Fibroblast of skin of back (primary cell): ENCODE data around the gene GPR37.

Experiments
- DNase-seq: peaks from one replicate; pipeline ENCODE4 v3.0.0-alpha.2; 2013

The GPR37 gene

DNA sequence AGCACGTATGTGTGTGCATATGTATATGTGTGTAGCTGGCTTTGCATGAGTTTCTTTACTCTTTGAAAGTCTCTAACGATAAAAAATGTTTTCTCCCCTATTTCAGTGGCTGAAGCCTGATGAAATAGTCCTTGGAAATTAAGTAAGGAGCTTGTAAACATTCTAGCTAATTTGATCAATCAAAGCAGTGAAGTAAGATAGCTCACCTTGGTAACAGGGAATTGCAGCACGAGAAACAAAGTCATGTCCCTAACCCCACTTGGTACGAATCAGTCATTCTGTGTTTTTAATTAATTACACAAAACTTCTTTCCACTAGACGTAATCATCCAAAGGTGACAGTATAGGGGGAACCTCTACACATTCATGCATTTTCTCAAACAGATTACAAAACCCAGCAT, 41.5 kb downstream of the GPR37 start:
- no peak for DNase-seq

- peak; percentile 71 for DNase-seq
Observed at GRCh38 chr7:124723012-124723411, 42.6 kb downstream of the GPR37 start.

- DNase-seq: peak; percentile 8
Observed at GRCh38 chr7:124722292-124722691, 43.3 kb downstream of the GPR37 start.

DNA sequence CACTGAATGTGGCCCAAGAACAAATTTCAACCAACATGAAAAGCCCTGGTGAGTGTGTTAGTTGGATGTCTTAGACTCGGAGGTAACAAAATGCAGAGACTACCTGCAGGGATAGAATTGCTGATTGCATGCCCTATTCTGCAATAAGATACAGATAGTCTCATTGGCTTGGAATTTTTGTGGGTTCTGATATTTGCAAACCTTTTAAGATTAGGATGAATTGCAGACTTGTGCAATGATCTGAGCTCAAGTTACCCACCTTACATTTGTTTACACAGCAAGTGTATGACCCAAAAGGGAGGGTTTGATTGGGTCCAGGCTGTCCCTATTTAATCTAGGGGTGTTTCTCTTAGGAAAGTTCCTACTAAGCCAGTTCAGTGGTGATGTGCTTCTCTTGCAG, 45.4 kb downstream of the GPR37 start:
- no peak for DNase-seq

GRCh38 chr7:124718032-124718766, 47.4 kb downstream of the GPR37 start:
- no peak for DNase-seq

- DNase-seq: no peak
Observed at GRCh38 chr7:124716894-124717293, 48.7 kb downstream of the GPR37 start.

- DNase-seq: peak; percentile 8
Observed at GRCh38 chr7:124713086-124713485, 52.5 kb downstream of the GPR37 start.

DNA sequence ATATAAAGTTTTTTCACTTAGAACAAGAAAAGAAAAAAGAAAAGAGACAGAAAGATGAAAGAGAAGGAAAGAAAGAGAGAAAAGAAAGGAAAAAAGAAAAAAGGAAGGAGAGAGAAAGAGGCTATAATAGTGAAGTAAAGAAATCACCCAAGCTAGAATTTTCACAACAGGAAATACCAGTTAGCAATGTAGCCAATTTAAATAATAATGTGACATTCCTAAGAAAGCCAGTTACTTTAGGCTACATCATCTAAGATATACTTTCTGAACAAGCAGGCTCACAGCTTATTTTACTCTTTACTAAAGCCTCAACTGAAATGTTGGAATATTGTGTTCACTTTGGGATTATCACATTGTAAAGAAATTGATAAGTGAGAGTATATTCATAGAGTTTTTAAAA, 53.6 kb downstream of the GPR37 start:
- no peak for DNase-seq

- no peak for DNase-seq
Observed at GRCh38 chr7:124702385-124702784, 63.2 kb downstream of the GPR37 start.

- DNase-seq: no peak
Observed at GRCh38 chr7:124701955-124702354, 63.6 kb downstream of the GPR37 start.

- no peak for DNase-seq
Observed at GRCh38 chr7:124700655-124701054, 64.9 kb downstream of the GPR37 start.

DNA sequence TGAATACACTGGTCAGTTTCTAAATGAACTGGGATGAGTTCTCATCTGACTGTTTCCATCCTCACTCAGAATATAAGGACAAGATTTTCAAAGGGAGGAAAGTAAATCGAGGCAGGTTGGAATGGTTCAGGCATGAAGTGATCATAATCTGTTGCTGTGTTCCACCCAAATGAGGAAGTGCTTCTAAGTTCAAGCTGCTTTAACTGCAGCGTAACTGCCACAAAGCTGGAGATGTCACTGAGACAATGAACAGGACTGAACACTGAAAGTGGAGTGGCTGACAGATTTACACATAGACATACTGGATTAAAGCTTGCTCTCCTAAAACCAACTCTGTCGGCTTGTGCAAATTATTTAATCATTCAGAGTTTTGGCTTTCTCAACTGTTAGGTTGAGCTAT, 66.6 kb downstream of the GPR37 start:
- no peak for DNase-seq

DNA sequence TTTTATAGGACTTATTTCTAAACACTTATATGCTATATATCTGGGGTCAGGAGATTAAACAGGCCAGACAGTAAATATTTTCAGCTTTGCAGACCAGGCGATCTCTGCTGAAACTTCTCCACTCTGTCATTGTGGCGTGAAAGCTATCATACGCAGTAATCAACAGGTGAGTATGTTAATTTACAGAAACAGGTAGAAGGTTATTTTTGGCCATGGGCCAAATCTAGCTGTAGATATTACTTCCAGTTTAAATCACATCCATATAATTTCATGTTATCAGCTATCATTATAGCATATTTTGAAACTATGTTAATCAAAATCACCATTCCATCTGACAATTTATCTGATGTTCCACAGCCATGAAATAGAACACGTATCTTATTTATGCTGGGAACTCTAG, 67.8 kb downstream of the GPR37 start:
- DNase-seq: no peak
